Kidney (tissue), 14 donors: Measurements from ENCODE around the gene POU2F1. TPM values are rescaled to one million over a fixed set of nuclear protein-coding genes. Genes with fewer than 3 reads are reported as not detected.

Source experiments
- DNase-seq, 5 donors: peaks; one replicate each; pipeline ENCODE4 v3.0.0-alpha.2; 2013 to 2020
- FAIRE-seq: peaks from 2 replicates; lab custom pipeline; 2012; peaks lifted over from hg19 to GRCh38; lab: Jason Lieb, UNC
- H3K27ac ChIP-seq, 2 donors: one replicate each; pipeline ENCODE4 v1.7.0; 2013; ENCODE audit warnings: low read depth in 2 of 2, low read length in 2 of 2, inconsistent platforms in 1 of 2
- H3K27me3 ChIP-seq: one replicate; pipeline ENCODE4 v1.7.1; 2013; ENCODE audit warnings: low read length, inconsistent platforms; ENCODE audit not compliant: control insufficient read depth, insufficient read depth
- H3K36me3 ChIP-seq, 3 donors: one replicate each; pipeline versions ENCODE4 v1.7.0 to v1.7.1; 2013; ENCODE audit warnings: low read length in 3 of 3, control low read depth in 1 of 3, inconsistent platforms in 1 of 3; ENCODE audit not compliant: insufficient read depth in 3 of 3, control insufficient read depth in 2 of 3
- H3K4me1 ChIP-seq, 3 donors: one replicate each; pipeline versions ENCODE4 v1.7.0 to v1.7.1; 2013; ENCODE audit warnings: low read length in 3 of 3, inconsistent platforms in 1 of 3, low read depth in 1 of 3; ENCODE audit not compliant: control insufficient read depth in 2 of 3, insufficient read depth in 2 of 3
- H3K4me3 ChIP-seq, 3 donors: one replicate each; pipeline versions ENCODE4 v1.7.0 to v1.8.1; 2013; ENCODE audit warnings: low read length in 3 of 3, control low read depth in 1 of 3, inconsistent platforms in 1 of 3
- H3K9ac ChIP-seq, 3 donors: one replicate each; pipeline versions ENCODE4 v1.7.0 to v1.7.1; 2013; ENCODE audit warnings: low read length in 3 of 3, control low read depth in 1 of 3, inconsistent platforms in 1 of 3
- H3K9me3 ChIP-seq, 3 donors: one replicate each; pipeline versions ENCODE4 v1.7.0 to v1.7.1; 2013; ENCODE audit warnings: low read length in 3 of 3, control low read depth in 1 of 3, inconsistent platforms in 1 of 3; ENCODE audit not compliant: control insufficient read depth in 2 of 3, insufficient read depth in 1 of 3
- CTCF ChIP-seq: IDR thresholded peaks from 3 replicates; pipeline ENCODE4 v1.5.1; 2012; ENCODE audit warnings: mild to moderate bottlenecking, moderate library complexity, borderline replicate concordance; ENCODE audit not compliant: insufficient read depth; ENCODE audit errors: extremely low read depth
- intact Hi-C: fragments of 100-400 bp; cut with DNase I; formaldehyde crosslinking; loops from one replicate; pipeline ENCODE4 v1.11.1; 2022
- polyA plus RNA-seq: library from polyadenylated mRNA; stranded (reverse); fragments of 350-450 nt; fragmentation: Illumina TruSeq; extraction: RNeasy Lipid Tissue Mini Kit (QIAGEN cat#74804); gene quantifications from one replicate; pipeline ENCODE4 v1.2.3, GENCODE V29; 2014; ENCODE audit warnings: low read depth, low replicate concordance; ENCODE audit not compliant: insufficient read depth
- total RNA-seq: library from RNA; stranded (reverse); fragmentation: NEBNext Ultra II Directional; extraction: Animal tissue kit (Norgen Biotek cat#: 25700); gene quantifications from one replicate; pipeline ENCODE4 v1.2.1, GENCODE V29; 2021
- donor health status: control.
- donor health status: control.
- donor health status: control.
- donor health status: control.
- donor health status: control.
- donor health status: DM: yes; HTN: yes; CAD: no.
- donor health status: Normal renal cell carcinoma (clear cell type).

POU2F1 gene
- total and polyA plus RNA-seq, 2 donors from 2014 or later: 1.9 to 25.2 TPM

- H3K9me3 ChIP-seq: no peaks in the 10 kb centered on the region
- FAIRE-seq (no peak), DNase-seq (no peak)
- TF ChIP-seq CTCF: no peak
- intact Hi-C loops: no loop called here
- H3K27me3 ChIP-seq: no peaks in the 10 kb centered on the region
- H3K9ac ChIP-seq: no peak overlapping the region
- H3K27ac ChIP-seq: no peak overlapping the region
- H3K4me3 ChIP-seq: no peak overlapping the region
- H3K36me3 ChIP-seq: no peaks in the 10 kb centered on the region
- H3K4me1 ChIP-seq: no peaks in the 10 kb centered on the region
Measured at GRCh38 chr1:167216809-167217208, 3.9 kb upstream of the POU2F1 start.

- intact Hi-C loops: no loop called here
- DNase-seq: peak in 1 of 5 donors; percentile 24
- peak overlapping the region in 2 of 3 donors; percentile 75 to 83 for H3K9ac ChIP-seq
Measured at GRCh38 chr1:167219194-167219593, 1.5 kb upstream of the POU2F1 start.

GRCh38 chr1:167219646-167220536 lies 795 bp upstream of the POU2F1 start:
- Histone ChIP-seq H3K27ac (peak overlapping the region; percentile 58 to 92), H3K4me3 (peak overlapping the region; percentile 85 to 91 (median 89)), H3K4me1 (peaks cover 0 to 19% (median 0%) of the 10 kb centered on the region in 3 donors), H3K36me3 (no peaks in the 10 kb centered on the region), H3K9me3 (no peaks in the 10 kb centered on the region), H3K27me3 (no peaks in the 10 kb centered on the region), H3K9ac (peak overlapping the region; percentile 75 to 83 (median 76))
- FAIRE-seq (no peak), DNase-seq (peak; percentile 93 to 96 (median 95))
- no peak for TF ChIP-seq CTCF
- intact Hi-C loops: no loop called here

More at GRCh38 chr1:167219194-167219593, 1.5 kb upstream of the POU2F1 start:
- Histone ChIP-seq H3K9me3 (no peaks in the 10 kb centered on the region), H3K36me3 (no peaks in the 10 kb centered on the region), H3K27ac (no peak overlapping the region), H3K27me3 (no peaks in the 10 kb centered on the region), H3K4me3 (peak overlapping the region; percentile 85 to 91 (median 89)), H3K4me1 (peaks cover 0 to 19% (median 0%) of the 10 kb centered on the region in 3 donors)
- FAIRE-seq: no peak
- no peak for TF ChIP-seq CTCF
